GM11168 (cell line): ENCODE results near the gene MARCHF3.
"Not testable (repeated sequence)": the region's sequence is repeated elsewhere in the genome, so short reads cannot be mapped to it uniquely, and the experiment has no call there.

ENCODE experiments used
- in situ Hi-C: fragments of 300-500 bp; cut with MboI; formaldehyde crosslinking; loops from one replicate; pipeline ENCODE4 v1.12.0; 2022; ENCODE audit warnings: low sequenced_read_pairs; ENCODE audit not compliant: unreplicated experiment

MARCHF3 gene, protein sequence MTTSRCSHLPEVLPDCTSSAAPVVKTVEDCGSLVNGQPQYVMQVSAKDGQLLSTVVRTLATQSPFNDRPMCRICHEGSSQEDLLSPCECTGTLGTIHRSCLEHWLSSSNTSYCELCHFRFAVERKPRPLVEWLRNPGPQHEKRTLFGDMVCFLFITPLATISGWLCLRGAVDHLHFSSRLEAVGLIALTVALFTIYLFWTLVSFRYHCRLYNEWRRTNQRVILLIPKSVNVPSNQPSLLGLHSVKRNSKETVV

DNA sequence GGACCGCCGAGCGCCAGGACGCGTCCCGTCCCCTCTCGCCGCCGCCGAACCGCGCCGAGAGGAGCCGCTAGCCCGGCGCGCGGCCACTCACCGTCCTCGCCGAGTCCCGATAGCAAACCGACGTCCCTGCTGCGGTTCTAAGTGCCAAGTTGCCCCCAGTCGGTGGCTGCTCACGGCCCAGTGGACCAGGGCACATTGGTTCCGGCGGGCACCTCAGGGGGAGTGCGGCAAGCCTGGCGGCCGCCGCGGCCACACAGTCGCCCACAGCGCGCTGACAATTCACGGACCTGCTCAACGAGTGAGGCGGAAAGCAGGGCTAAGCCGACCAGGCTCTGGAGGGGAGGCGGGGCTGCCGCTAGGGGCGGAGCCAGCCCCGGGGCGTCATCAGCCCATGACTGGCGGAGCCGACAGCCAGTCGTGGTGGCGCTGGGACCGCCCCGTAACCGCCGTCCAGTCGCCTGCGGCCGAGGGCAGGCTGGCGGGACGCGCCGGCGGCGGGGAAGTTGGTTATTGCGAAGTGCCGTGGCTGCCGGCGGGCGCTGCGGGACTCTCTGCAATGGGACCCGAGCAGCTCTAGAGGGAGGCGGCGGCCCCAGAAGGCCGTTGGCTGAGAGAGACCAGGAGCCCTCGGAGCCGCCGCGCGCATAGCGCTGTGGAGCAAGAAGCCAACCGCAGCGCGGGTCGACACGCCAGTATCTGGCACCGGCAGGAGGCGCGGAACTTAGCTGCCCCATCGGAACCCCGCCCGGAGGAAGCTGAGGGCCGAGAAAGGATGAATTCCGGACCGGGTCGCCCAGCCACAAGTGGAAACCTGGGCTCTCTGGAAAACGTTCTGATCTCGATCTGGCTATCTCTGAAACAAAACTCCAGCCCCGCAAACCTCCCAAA lies at the start of gene MARCHF3:
Gene MARCHF3 (minus strand): TSS at position 300 of the 888 bp plus-strand sequence. CDS start 112,387 bp downstream, outside the sequence.
- in situ Hi-C loops, result no loop called here

- in situ Hi-C loops, result no loop called here
These were observed 49.7 kb upstream of the MARCHF3 start for GRCh38 chr5:127079994-127080491.

DNA sequence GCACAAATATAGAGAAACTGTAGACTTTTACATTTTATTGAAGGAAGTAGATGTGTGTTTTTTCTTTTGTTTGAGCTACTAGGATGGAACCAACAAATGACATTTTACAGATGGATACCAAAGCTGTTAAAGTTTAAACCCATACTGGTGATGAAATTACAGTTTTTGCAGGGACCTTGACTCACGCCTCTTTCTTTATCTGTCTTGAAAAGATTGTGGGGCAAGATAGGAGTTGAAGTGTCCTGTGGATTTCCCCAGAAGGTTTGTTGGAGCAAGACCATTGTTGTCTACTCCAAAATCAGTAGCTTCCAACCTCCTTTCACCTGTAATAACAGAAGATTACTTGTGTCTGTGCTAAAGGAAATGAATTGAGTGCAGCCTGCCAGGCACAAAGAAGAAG lies 47.0 kb upstream of the MARCHF3 start:
- in situ Hi-C loops, result no loop called here

- in situ Hi-C loops, result no loop called here
These were observed 46.2 kb upstream of the MARCHF3 start for GRCh38 chr5:127076315-127077129.

DNA sequence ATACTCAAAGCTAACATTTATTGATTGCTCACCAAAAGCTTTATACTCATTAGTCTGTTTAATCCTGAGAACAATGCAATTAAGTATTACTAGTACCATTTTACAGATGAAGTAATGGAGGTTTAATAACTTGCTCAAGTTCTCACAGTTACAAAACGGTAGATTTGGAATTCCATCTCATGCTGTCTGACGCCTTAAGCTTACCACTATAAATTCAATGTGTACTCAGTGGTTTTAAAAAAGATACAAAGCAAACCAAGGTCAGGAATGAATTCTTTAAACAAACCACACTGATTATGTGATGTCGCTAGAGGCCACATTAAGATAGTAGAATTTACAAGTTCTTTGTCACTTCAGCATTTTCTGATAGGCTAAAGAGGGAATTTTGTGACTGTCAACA lies 44.1 kb upstream of the MARCHF3 start:
- in situ Hi-C loops, result no loop called here

- in situ Hi-C loops, result no loop called here
These were observed 42.8 kb upstream of the MARCHF3 start, which contains the start of gene C5orf63 for GRCh38 chr5:127072861-127073846. Gene C5orf63, minus strand, starts transcription at chr5:127073502. Its CDS starts 14,507 bp downstream, at chr5:127058995.

DNA sequence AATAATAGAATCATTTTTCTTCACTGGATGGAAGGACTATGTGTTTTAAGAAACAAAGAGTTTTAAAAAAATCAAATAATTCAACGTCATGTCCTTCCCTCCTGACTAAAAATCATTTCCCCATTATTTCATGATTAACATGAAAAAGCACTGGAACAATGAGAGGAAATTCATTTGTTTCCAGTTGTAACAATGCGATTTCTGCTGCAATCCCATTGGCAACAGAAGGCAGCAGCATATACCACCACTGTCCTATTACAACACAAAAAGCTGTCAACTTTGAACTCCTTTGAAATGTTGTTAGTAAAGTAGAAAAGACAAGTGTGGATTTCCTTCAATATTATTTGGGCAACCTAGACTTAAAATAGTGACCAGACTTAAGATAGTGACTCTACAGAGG lies 39.9 kb upstream of the MARCHF3 start:
- in situ Hi-C loops, result no loop called here

DNA sequence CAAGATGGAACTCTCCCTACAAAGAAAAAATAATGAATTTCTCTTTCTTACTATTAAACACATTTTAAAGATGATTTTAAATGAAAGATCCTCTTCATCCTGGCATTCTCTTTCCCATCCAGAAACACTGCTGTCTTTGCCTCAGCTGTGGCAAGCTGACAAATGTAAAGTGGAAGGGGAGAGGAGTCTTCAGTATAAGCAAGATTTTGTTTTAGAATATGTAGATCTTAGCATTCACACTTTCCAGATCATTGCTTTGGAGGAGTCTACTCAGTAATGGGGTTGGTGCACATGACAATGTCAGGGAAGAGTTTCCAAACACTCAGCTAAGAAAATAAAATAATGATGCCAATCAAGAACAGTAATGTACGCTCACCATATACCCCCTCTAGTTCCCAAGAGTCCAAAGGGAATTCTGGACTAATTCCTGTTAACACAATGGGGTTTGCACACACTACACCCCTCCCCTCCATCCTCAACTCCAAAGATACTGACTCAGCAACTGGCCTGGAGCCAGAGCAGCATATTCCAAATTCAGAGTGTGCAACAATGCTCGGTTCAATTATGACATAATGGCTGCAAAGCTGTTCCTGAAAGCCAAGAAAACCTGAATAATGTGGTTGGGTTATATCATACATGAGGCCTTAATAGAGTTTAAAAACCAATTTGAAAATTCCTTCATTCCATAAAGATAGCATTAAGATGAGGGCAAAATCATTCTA lies 38.3 kb upstream of the MARCHF3 start:
- in situ Hi-C loops, result no loop called here

- in situ Hi-C loops, result no loop called here
These were observed 36.4 kb upstream of the MARCHF3 start for GRCh38 chr5:127066721-127067120.

DNA sequence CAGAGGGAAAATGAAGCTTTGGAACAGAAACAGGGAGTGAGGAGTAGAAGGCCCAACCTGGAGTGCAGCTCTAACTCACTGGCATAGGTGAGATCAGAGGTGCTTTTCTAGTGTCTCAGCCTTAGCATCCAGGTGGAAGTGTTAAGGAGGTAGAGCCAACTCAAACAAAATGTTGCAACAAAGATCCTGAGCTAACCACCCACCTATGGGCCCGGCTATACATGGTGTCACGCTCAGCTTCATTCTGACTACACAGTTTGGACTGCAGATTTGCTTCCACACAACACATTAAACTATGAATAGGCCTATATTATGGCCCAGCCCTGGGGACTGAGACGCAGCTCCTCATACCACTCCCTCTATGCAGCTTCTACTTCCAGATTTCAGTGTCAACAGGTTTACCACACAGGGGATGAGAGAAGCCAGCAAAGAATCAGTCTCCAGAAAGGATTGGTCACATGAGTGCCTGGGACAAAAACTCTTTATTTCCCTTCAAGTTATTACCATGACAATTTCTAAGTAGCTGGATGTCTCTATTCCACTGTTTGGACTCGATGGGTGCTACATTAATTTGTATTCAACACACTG lies 34.0 kb upstream of the MARCHF3 start:
- in situ Hi-C loops, result no loop called here

- in situ Hi-C loops, result no loop called here
These were observed 33.0 kb upstream of the MARCHF3 start for GRCh38 chr5:127063257-127063913.

GRCh38 chr5:127061956-127062355 lies 31.6 kb upstream of the MARCHF3 start:
- in situ Hi-C loops, result no loop called here

DNA sequence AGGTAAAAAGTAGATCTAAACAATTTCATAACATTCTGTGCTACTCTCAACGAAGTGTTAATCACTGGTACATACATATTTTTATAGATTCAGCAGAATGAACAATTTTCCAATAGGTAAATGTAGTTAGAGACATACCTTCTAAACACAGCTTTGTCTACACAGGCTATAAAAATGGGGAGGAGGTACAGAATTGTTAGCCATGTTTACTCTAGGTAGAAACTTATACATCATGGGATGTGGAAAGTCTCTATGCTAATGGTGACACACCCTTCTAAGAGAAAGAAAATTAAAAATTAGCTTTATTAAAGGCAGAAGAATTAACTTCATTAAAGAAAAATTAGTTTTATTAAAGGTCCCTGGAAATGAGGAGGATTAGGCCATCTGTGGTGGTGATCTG lies 31.2 kb upstream of the MARCHF3 start:
- in situ Hi-C loops, result no loop called here

- in situ Hi-C loops, result no loop called here
These were observed 30.2 kb upstream of the MARCHF3 start for GRCh38 chr5:127060470-127060985.

DNA sequence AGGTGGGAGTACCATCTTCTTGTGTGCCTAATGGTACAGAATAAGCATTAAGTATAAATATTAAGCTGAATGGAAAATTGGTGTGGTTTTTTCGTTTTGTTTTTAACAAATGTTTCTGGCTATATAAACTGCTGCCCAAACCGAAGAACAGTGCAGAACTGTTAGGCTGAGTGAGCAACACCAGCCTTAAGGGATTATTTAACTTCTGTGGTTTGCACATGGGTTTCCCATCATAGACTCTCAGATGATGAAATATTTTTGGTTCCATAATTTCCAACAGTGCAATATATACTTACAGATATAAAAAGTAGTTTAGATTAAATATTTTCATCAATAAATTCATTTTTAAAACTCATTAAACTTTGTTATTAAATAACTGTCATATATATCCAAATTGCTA lies 26.5 kb upstream of the MARCHF3 start:
- in situ Hi-C loops, result no loop called here

DNA sequence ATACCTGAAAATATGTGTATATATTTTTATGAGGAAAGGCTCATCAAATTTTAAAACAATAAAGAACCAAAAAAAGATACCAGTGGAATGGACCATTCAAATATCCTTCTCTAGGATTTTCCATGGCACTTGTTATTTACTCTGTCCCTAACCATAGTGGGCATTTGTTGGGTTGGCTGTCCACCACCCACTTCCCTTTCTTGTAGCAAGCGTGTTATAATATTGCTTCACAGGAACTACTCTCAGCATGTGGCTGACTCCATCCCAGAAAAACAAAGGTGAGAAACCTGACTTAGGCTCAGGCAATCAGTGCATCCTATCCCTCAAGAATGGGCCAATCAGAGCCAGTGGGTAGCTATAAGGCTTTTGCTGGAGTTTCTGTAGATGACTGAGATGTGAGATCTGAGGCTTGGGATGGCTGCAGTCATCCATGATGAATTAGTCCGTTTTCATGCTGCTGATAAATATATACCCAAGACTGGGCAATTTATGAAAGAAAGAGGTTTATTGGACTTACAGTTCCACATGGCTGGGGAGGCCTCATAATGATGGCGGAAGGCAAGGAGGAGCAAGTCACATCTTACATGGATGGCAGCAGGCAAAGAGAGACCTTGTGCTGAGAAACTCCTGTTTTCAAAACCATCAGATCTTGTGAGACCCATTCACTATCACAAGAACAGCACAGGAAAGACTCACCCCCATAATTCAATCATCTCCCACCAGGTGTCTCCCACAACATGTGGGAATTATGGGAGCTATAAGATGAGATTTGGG lies 25.7 kb upstream of the MARCHF3 start:
- in situ Hi-C loops, result no loop called here

DNA sequence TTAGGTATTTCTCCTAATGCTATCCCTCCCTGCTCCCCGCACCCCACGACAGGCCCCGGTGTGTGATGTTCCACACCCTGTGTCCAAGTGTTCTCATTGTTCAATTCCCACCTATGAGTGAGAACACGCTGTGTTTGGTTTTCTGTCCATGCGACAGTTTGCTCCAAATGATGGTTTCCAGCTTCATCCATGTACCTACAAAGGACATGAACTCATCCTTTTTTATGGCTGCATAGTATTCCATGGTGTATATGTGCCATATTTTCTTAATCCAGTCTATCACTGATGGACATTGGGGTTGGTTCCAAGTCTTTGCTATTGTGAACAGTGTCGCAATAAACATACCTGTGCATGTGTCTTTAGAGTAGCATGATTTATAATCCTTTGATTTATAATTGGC lies 23.2 kb upstream of the MARCHF3 start:
- in situ Hi-C loops, result not testable (repeated sequence)
